HuH-7.5 (cell line): ENCODE measurements around the gene HK1.
A peak's percentile ranks its signal among the peaks of the same experiment; 100 is the strongest.

Experiments used
- DNase-seq: peaks from one replicate; pipeline ENCODE4 v3.0.0; 2011; ENCODE audit warnings: low spot score

Gene HK1

GRCh38 chr10:69406302-69406811 lies 128.1 kb downstream of the HK1 start:
- DNase-seq: no peak

GRCh38 chr10:69406816-69407580 lies 128.7 kb downstream of the HK1 start:
- DNase-seq: no peak

GRCh38 chr10:69407621-69408301 lies 129.5 kb downstream of the HK1 start:
- DNase-seq: no peak

GRCh38 chr10:69408318-69409175 lies 130.3 kb downstream of the HK1 start:
- DNase-seq: peak; percentile 69

GRCh38 chr10:69409176-69409495 lies 130.8 kb downstream of the HK1 start:
- no peak for DNase-seq

- DNase-seq: no peak
These were observed 131.7 kb downstream of the HK1 start for GRCh38 chr10:69409968-69410367.

GRCh38 chr10:69410487-69410886 lies 132.2 kb downstream of the HK1 start:
- DNase-seq: no peak

- DNase-seq: no peak
These were observed 133.2 kb downstream of the HK1 start for GRCh38 chr10:69411476-69411875.

GRCh38 chr10:69412232-69412790 lies 134.0 kb downstream of the HK1 start:
- no peak for DNase-seq

- DNase-seq: no peak
These were observed 135.0 kb downstream of the HK1 start for GRCh38 chr10:69413221-69413865.

- DNase-seq: no peak
These were observed 136.0 kb downstream of the HK1 start for GRCh38 chr10:69414036-69415018.

- DNase-seq: no peak
These were observed 136.8 kb downstream of the HK1 start for GRCh38 chr10:69415049-69415448.

GRCh38 chr10:69415951-69416350 lies 137.7 kb downstream of the HK1 start:
- no peak for DNase-seq

GRCh38 chr10:69416695-69417094 lies 138.4 kb downstream of the HK1 start, which contains the start of gene TACR2:
Gene TACR2 (minus strand): TSS chr10:69416918. CDS start chr10:69416323, 595 bp downstream.
- DNase-seq: no peak

GRCh38 chr10:69417542-69417941 lies 139.2 kb downstream of the HK1 start:
- DNase-seq: no peak

- no peak for DNase-seq
These were observed 139.9 kb downstream of the HK1 start for GRCh38 chr10:69418052-69418752.

GRCh38 chr10:69419096-69419743 lies 140.9 kb downstream of the HK1 start:
- DNase-seq: no peak

GRCh38 chr10:69419744-69420126 lies 141.4 kb downstream of the HK1 start:
- DNase-seq: no peak

GRCh38 chr10:69421611-69422308 lies 143.5 kb downstream of the HK1 start:
- DNase-seq: no peak
